T-helper 22 cell (primary cell): ENCODE results near the gene UPP1.

Experiments
- DNase-seq: peaks from one replicate; pipeline ENCODE4 v3.0.0-alpha.2; 2020; ENCODE audit warnings: low read depth

UPP1 gene

DNA sequence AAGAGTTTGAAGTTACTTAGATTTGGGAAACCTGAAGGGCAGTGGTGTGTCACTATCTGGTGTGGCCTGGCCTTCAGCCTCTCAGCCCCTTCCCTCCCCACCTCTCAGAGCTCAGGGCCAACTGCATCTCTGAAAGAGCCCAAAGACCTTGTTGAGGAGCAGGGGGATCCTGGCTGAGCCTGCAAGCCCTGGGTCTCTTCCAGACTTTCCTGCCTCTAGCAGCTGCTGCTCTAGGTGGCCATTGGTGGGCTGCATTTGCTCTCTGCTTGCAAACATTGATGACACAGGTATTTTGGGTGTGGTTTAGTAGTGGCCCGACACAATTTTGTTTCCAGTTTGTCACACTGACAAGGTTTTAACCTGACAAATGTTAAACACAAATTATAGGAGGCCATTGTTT, 3.1 kb upstream of the UPP1 start:
- no peak for DNase-seq

DNA sequence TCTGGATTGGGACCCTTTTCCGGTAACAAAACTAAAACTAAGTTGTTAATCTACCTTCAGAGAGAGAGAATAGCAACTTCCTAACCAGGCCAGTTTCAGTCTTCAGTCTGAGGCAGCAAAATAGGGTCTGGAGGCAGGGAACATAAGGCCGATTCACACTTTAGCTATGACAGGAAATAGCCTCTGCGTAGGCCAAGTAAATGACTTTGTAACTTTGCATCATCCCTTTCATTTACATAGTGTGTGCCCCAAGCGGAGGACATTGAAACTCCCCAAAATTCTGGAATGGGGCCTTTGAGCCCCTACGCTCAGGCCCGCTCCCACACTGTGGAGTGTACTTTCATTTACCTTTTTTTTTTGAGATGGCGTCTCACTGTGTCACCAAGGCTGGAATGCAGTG, 1.7 kb upstream of the UPP1 start:
- DNase-seq = no peak

DNA sequence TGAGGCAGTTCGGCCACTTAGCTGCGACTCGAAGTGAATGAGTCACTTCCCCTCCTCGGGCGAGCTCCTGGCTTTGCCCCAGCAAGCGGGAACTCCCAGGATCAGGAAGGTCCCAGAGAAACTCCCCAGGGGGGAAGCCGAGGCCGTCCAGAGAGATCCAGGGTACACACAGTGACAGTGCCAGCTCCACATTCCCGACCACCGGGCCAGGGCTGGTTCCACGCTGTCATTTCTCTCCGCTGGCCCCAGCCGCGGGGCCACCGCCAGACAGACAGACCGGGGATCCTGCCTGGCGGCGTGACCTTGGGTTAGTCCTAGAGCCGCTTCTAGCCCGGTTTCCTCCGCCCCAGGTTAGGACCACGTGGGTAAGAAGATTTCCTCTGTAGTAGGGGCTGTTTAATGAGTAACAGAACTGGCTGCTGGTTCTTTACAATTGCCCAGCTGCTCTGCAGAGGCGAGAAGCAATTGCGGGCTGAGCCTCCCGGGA, 463 bp upstream of the UPP1 start:
- no peak for DNase-seq

DNA sequence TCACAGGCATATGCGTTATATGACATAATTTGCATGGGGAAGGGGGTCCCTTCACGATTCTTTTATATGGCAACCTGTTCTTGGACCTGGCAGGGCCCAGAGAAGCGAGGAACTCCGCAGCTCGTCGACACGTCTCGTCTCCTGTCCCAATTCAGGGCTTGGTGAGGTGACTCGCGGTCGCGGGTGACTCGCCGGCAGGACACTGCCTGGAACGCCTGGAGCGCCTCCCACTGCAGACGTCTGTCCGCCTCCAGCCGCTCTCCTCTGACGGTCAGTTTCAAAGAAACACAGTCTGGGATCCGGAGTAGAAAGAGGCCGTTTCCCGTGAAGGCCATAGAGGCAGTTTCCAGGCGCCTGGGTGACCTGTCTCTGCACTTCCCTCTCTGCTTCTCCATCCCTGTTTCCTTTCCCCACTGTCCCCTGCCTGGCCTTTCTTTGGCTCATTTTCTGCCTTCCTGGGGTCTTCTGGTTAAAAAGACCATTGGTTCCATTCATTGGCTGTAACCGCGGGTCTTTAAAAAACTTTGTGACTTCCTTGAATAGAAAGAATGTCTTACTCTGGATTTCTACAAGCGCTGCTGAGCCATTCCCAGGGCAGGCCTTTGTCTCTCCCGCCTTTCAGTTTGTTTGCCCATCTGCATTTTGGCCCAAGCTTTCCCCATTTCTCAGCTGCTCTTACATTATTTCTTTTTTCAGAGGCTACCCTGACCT, 1.2 kb downstream of the UPP1 start:
- no peak for DNase-seq

DNA sequence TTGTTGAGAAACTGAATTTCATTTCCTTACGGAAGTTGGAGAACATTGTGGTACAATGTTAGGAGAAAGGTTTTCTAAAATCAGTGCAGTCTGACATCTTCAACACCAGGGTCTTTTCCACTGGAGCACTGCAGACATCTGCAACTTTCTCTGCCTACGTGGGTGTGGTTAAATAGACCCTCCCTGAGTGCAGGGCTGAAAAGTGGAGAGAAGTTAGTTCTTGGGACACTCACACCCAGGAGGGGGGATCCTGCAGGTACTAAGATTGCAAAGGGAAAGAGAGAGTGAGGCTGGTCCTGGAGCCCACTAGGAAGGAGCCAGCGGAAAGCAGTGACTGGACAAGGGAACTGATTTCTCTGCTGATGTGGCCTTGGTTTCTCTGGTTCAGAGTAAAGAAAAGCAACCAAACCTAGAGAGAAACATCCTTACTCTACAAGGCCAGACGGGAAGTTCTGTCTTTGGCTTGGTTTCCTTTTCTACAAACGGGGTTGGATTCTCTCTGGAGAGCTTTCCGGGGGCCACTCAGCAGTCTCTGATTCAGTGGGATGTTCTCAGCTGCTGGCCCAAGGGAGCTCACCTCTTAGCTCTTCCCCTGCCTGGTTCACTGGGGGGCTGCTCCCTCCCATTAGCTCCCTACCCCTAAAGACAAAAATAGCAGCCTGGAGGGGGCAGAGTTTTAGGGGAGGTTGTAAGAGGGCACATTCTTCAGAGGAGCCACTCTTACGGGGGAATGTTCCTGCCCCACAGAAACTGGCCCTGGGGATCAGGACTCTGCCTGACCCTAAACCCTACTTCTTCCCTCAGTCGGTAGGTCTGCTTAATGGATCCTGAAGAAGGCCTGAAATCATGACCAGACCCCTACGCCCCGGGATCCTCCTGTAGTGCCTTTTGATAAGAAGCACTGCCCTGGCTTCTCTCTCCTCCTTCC, 2.7 kb downstream of the UPP1 start:
- no peak for DNase-seq

DNA sequence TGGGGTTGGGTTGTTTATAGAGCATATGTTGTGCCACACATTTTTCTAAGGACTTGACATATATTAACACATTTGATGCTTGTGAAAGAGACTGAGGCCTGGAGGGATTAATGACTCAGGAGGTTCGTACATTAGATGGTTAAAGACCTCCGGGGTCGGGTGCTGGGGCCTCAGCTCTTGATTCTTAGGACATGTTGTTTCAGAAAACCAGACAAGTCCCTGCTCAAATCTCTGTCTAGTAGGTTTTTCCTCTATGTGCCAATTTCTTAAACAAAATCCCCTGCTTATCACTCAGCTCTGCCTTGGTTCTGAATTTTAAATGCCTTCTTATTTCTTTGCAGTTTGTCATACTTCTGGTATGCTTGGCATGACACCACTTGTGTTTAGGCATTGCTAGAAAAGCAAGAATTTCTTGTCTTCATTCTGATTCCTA, 5.8 kb downstream of the UPP1 start:
- DNase-seq = no peak

DNA sequence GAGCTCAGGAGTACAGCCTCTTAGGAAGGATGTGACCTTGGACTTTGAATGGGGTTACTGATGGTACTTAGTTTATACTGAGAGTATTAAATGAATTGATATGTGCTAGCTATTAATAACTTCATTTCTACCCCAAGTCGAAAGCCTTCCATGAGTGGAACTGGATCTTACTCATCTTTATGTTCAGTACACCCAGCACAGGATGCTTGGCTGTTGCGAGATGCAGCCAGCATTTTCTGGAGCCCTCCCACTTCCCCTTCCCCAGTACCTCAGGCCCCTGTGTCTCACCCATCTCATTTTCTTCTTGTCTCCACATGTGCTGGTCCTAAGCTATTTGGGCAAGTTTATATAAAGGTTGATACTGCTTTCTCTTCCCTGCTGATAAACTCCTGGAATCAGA, 7.2 kb downstream of the UPP1 start:
- no peak for DNase-seq

DNA sequence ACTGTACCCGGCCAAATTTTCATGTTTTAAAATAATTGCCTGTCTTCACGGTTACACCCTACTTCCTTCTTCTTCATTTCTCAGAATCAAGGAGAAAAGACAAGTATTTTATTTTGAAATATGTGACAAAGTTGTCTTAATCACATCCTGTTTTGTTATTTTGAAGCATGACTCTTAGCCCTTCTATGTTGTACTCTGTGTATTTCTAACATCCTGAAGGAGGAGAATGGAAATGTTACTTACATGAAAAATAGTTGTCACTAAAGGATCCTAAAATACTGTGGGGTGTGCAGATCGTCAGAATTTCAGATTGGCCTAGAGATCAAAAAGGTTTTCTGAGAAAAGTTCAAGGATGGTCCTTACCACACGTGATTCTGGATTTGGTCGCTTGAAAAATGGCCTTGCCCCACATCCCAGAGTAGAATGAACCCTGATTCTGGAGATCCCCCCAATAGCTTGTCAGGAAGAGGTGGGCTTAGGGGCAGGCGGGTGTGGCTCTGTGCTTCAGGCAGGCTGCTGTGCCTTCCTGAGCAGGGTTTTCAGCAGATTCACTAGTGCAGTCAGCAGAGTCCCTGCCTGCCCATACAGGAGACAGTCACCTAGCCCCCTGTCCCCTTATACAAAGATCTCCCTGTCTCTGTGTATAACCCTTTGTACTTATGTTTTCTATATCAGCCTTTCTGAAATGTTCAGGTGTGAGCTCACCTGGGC, 8.6 kb downstream of the UPP1 start:
- DNase-seq = no peak

DNA sequence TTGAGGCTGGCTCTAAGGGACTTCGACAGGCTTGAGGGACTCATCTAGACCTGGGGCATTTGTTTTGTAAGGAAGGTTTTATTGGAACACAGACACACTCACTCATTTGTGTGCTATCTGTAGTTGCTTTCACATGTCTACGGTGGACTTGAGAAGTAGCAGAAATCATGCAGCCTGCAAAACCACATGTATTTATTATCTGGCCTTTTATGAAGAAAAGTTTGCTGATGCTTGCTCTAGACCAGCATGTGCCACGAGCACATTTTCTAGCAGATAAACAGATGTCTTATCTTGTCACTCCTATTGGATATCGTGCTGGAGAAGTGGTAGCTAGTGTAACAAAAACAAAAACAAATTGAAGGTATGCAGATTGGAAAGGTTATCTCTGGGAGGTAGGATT, 9.8 kb downstream of the UPP1 start:
- no peak for DNase-seq

DNA sequence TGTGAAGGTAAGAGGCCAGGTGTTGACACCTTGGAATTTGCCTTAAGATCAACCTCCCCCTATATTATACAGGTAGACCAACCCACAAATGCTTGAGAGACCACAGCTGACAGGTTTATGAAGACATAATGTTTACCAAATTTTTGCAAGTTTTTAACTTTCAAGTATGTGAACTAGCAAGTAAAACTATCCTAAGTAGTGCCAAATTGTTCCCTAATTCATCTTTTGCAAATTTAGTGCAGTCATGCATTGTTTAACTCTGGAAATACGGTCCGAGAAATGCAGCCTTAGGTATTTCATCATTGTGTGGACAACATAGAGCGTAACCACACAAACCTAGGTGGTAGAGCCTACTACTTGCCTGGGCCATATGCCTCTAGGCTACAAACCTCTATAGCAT, 10.7 kb downstream of the UPP1 start:
- DNase-seq = no peak

DNA sequence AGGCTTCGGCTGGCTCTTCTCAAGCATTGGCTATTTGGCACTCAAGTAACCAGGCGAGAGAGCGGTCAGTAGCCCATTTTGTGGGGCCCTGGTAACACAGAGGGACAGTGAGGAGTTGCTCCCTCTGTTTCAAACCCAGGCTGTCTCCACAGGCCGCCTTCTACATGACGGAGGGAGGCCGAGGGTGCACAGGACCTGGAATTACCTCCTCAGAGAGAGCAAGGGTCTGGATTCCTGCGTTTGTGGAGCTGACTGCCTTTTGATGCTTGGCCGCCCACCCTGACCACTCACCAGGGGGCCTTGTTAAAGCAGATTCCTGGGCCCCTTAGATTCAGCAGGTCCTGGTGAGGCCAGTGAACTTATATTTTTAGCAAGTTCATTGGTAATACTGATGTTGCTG, 12.3 kb downstream of the UPP1 start:
- DNase-seq = no peak

DNA sequence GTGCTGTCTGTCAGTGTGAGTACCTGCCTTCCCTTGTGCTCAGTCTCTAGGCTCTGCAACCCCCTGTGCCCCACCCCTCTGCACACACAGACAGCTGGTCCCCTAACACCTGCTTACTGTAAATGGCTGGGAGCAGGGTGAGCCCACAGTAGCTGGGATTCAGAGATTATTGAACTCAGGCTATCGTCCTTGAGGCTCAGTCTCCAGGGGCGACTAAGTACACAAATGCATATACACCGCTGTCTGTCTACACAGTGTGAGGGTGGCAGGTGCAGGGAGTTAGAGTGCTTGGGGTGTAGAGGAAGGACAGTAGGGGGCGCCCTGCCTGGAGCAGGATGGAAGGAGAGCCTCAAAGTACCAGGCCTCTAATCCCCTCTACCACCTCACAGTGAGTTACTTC, 12.9 kb downstream of the UPP1 start:
- DNase-seq = no peak

DNA sequence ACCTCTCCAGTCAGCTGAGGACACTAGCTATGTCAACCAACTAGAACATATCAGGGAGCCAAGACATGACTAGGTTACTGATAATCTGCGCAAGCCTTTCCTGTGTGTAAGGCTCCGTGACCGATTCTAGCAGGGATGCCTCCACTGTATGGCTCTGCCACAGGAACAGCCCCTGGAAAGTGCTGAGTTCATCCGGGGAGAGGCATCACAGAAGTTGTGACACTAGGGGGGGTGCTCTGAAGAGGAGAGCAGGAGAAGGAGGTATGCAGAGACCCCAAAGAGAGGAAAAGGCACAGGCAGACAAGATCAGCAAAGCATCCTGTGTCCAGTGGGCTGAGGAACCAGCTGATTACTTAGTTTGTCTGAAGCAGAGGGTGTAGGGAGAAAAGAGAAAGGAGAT, 13.5 kb downstream of the UPP1 start:
- DNase-seq = no peak

DNA sequence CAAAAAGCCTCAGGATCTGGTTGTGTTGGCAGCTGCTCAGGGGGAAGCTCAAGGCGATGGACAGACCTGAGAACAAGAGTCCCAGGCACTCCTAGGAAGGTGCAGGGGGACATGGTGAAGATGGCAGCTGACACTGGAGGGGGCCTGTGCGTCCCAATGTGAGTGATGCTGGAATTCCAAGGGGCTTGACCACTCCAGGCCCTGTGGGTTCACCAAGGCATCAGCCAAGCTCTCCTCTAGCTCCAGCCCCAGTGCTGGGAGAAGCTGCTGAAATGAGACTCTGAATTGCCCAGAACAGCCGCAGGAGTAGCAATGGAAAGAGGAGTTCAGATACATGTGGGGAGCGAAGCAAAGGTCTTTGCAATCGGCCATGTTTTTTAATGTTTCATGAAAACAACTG, 16.0 kb downstream of the UPP1 start:
- no peak for DNase-seq

DNA sequence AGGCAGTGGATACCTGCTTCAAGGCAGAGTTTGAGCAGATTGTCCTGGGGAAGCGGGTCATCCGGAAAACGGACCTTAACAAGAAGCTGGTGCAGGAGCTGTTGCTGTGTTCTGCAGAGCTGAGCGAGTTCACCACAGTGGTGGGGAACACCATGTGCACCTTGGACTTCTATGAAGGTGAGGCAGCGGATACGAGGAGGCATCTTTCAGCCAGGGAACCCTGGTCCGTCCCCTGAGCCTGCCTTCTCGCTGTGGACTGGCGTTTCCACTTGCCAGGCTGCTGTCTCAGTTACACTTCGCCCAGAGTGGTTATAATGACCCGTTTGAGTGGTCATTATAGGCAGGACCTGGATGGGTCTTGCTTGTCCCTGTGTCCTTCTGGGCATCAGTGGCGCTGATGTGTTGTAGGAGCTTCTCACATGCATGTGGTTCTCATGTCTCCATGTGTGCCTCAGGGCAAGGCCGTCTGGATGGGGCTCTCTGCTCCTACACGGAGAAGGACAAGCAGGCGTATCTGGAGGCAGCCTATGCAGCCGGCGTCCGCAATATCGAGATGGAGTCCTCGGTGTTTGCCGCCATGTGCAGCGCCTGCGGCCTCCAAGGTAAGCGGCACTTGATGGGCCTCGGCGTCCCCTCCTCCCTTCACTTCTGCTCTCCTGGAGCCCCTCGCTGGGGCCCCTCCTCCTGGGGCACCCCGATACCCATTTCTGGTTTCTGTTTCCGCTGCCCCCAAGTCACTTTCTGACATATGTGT, 18.0 kb downstream of the UPP1 start:
- DNase-seq = no peak

DNA sequence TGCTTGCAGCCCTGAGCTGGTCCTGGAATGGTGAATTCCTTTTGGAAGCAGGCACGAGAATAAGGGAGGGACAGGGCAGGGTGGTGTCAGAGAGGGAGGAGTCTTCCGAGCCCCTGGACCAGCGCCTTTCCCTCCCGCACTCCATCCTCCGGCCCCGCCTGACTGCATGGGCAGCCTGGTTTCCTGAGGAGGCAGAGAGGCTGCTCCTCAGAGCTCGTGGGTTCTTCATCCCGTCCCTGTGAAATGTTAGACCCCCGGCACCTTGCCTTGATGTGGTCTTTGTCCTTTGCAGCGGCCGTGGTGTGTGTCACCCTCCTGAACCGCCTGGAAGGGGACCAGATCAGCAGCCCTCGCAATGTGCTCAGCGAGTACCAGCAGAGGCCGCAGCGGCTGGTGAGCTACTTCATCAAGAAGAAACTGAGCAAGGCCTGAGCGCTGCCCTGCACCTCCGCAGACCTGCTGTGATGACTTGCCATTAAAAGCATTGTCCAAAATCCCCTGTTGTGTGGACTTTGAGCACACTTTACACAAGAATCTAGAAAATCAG, 18.9 kb downstream of the UPP1 start:
- no peak for DNase-seq

DNA sequence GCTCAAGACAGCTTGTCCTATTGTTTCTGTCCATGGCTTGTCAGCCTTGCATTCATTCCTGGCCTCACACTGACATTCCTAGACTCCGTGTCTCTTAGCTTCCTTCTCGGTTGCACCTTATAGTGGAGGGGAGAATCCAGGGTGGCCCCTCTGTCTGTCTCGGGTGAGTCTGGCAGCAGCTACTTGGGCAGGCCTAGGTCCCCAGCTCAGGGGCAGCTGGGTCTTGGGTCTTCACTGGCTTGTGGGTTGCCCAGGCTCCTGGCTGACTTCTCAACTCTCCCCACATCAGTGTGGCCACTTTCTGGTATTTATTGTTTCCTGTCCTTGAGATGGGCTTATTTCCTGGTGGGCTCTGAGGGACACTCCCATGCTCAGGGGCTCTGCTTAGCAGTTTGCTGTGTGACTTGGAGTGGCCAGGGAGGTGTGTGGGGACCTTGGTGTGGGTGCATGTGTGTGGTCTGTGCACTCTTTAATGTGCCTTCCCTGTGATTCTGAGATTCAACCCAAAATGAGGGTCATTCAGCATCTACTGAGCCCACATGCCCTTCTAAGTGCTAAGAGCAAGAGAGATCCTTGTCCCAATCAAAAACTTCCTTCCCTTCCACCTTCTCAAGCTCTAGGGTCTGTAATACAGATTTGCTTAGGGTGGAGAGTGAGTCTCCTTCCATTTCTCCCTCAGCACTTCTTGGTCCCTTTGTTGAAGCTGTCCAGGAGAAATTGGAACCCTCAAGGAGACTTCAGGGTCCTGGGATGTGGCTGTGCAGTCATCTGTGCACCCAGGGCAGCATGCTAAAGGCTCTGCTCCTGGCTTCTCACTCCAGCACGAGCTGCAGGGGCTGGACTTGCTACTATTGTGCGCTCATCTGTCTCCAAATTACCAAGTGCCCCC, 20.1 kb downstream of the UPP1 start:
- DNase-seq = no peak

DNA sequence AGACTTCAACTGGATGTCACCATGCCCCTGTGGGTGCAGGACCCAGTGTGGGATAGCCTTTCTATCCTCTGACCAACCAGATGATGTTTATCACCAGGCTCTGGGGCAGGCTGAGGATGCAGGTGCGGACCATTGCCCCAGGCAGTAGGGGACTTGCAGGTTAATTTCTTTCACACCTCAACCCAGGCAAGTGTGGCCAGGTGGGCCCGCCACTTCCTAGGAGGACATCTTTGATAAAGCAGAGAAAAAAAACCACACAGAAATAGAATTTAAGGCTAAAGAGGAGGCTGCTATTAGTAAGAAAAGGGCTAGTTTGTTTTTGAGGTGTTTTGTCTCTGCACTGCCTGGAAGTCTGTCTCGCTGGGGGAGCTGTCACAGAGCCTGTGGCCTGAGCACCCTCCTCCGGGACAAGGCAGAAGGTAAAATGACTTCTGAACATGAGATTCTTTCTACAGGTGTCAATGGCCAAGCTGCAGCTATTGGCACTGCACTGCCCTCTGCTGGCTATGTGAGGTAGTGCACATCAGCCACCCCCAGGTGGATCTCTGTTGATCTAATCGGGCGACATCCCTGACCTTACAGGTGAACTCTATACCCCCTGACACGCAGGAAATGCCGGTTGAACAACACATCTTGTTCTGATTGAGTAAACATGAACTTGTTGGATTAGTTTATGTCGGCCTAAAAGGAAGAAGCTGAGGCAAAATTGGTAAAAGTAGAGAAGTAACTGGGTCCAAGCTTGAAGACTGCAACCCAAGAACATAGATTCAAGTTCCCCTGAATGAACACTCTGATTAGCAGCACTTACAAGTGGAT, 21.0 kb downstream of the UPP1 start:
- DNase-seq = peak; percentile 60

DNA sequence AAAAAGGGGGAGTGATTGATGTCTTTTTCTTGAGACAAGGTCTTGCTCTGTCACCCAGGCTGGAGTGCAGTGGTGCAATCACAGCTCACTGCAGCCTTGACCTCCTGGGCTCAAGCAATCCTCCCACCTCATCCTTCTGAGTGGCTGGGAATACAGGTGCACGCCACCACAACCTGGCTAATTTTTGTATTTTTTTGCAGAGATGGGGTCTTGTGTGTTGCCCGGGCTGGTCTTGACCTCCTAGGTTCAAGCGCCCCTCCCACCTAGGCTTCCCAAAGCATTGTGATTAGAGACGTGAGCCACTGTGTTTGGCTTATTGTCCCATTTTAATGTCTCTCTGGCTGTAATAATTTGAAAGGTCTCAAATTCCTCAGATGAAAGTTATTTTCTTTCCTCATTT, 21.8 kb downstream of the UPP1 start:
- DNase-seq = no peak

DNA sequence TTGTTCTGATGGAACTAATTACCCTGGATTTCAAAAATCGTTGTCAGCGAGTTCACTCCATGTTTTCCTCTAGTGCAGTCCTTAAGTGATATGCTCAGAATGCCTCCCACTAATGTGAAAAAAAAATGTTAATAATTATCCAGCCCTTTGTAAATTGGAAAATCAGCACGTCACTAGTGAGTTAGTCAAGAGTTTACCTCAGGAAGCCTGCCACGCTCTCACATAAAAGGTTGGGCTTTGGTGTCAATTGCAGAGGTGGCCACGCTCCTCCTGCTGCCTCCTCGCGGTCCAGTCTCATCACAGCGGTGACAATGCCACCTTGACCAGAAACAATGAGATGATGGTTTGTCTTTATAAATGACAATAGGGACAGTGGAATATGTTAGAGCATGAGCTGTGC, 22.5 kb downstream of the UPP1 start:
- DNase-seq = no peak
